B cell (primary cell): ENCODE measurements around the gene LVRN.

Source experiments
- EZH2 ChIP-seq: IDR thresholded peaks from 2 replicates; pipeline ENCODE4 v1.6.1; 2012; ENCODE audit warnings: borderline replicate concordance, low read depth, mild to moderate bottlenecking, moderate library complexity, low read length; ENCODE audit not compliant: insufficient read depth, poor library complexity, severe bottlenecking
- TF ChIP-seq, protein P1 (sequence below): fragments of 200-600 bp; IDR thresholded peaks from one replicate; pipeline ENCODE4 v1.8.0; 2022; ENCODE audit warnings: antibody characterized with exemption, mild to moderate bottlenecking

DNA sequence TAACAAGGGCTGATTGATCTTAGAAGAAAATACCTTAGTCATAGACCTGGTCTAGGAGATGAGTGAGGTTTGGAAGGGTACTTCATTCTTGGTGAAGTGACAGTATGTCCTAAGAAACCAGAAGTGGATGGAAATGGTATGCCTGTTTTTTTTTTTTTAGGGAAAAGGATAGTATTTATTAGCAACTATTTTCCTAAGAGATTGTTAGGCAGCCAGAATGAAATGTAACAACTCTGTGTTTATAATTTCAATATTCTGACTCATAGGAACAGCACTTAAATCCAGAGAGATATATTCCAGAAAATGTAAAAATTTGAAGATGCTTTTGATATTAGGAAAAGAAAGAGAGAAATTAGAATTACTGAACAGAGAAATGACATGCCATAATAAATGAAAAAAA is 48.8 kb downstream of the LVRN start:
- TF ChIP-seq, protein P1, sequence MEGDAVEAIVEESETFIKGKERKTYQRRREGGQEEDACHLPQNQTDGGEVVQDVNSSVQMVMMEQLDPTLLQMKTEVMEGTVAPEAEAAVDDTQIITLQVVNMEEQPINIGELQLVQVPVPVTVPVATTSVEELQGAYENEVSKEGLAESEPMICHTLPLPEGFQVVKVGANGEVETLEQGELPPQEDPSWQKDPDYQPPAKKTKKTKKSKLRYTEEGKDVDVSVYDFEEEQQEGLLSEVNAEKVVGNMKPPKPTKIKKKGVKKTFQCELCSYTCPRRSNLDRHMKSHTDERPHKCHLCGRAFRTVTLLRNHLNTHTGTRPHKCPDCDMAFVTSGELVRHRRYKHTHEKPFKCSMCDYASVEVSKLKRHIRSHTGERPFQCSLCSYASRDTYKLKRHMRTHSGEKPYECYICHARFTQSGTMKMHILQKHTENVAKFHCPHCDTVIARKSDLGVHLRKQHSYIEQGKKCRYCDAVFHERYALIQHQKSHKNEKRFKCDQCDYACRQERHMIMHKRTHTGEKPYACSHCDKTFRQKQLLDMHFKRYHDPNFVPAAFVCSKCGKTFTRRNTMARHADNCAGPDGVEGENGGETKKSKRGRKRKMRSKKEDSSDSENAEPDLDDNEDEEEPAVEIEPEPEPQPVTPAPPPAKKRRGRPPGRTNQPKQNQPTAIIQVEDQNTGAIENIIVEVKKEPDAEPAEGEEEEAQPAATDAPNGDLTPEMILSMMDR: no peak
- no peak for TF ChIP-seq EZH2
